Cardiac muscle cell (in vitro differentiated cells and primary cell): Measurements from ENCODE around the gene RHOBTB1. TPM values are rescaled to one million over a fixed set of nuclear protein-coding genes. Genes with fewer than 3 reads are reported as not detected.

ENCODE experiments used
- DNase-seq, 2 donors: peaks; one replicate each; pipeline versions ENCODE4 v3.0.0 to v3.0.0-alpha.2; 2010 to 2017; ENCODE audit warnings: low read depth in 1 of 2, low spot score in 1 of 2
- H3K27ac ChIP-seq: fragments of 200-600 bp; sonication (generic); 2 replicates; pipeline ENCODE4 v1.5.1; 2016
- H3K27me3 ChIP-seq: fragments of 200-600 bp; sonication (generic); 2 replicates; pipeline ENCODE4 v1.6.0; 2016; ENCODE audit warnings: control low read depth
- H3K36me3 ChIP-seq: fragments of 200-600 bp; sonication (generic); 2 replicates; pipeline ENCODE4 v1.5.1; 2016; ENCODE audit warnings: control low read depth
- H3K4me1 ChIP-seq: fragments of 200-600 bp; sonication (generic); 2 replicates; pipeline ENCODE4 v1.8.1; 2017; ENCODE audit warnings: low read depth, mild to moderate bottlenecking, mixed run types
- H3K4me3 ChIP-seq: fragments of 200-600 bp; sonication (generic); 2 replicates; pipeline ENCODE4 v1.5.1; 2016; ENCODE audit warnings: mild to moderate bottlenecking
- H3K9me3 ChIP-seq: fragments of 200-600 bp; sonication (generic); 2 replicates; pipeline ENCODE4 v1.5.1; 2017; ENCODE audit warnings: low read depth, mild to moderate bottlenecking, control low read depth
- polyA plus RNA-seq: library from polyadenylated mRNA; unstranded; fragments of >200 nt; fragmentation: Nextera tagmentation; extraction: Ambion mirVana; gene quantifications from 2 replicates; pipeline ENCODE4 v1.2.1, GENCODE V29; 2016
- total RNA-seq: library from RNA; depleted of rRNA; stranded (reverse); fragments of >200 nt; gene quantifications from 2 replicates; pipeline ENCODE4 v1.2.3, GENCODE V29; 2016
- TF ChIP-seq, protein P1 (sequence below): IDR thresholded peaks from 2 replicates; pipeline ENCODE4 v1.5.1; 2012; ENCODE audit warnings: low read depth, mild to moderate bottlenecking, low read length

The RHOBTB1 gene
- total and polyA plus RNA-seq, 2 experiments from 2014 or later: 12.5 to 23.6 TPM

DNA sequence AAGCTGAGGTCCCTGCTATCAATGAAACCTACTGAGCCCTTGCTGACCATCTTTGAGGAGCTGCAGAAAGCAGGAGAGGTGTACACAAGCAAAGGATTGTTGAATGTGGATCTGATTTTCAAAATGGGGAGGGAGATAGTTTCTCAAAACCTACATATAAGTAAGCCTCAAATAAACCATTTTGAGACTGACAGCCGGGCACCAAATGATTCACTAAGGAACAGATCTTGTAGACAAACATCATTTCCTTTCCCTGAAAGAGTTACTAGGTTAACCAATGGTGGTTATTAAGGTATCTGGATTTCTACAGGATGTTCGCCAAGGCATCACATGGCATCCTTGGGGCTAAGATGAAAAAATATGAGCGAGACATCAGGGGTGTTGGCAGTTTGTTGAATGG is 24.5 kb upstream of the RHOBTB1 start:
- no peaks in the 10 kb centered on the region for H3K4me1 ChIP-seq
- no peak overlapping the region for H3K4me3 ChIP-seq
- TF ChIP-seq, protein P1, sequence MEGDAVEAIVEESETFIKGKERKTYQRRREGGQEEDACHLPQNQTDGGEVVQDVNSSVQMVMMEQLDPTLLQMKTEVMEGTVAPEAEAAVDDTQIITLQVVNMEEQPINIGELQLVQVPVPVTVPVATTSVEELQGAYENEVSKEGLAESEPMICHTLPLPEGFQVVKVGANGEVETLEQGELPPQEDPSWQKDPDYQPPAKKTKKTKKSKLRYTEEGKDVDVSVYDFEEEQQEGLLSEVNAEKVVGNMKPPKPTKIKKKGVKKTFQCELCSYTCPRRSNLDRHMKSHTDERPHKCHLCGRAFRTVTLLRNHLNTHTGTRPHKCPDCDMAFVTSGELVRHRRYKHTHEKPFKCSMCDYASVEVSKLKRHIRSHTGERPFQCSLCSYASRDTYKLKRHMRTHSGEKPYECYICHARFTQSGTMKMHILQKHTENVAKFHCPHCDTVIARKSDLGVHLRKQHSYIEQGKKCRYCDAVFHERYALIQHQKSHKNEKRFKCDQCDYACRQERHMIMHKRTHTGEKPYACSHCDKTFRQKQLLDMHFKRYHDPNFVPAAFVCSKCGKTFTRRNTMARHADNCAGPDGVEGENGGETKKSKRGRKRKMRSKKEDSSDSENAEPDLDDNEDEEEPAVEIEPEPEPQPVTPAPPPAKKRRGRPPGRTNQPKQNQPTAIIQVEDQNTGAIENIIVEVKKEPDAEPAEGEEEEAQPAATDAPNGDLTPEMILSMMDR: no peak
- H3K27me3 ChIP-seq: no peaks in the 10 kb centered on the region
- DNase-seq: no peak
- no peaks in the 10 kb centered on the region for H3K9me3 ChIP-seq
- H3K36me3 ChIP-seq: no peaks in the 10 kb centered on the region
- no peak overlapping the region for H3K27ac ChIP-seq

- TF ChIP-seq, protein P1: no peak
- Histone ChIP-seq H3K27ac (no peak overlapping the region), H3K27me3 (no peaks in the 10 kb centered on the region), H3K9me3 (no peaks in the 10 kb centered on the region), H3K4me3 (no peak overlapping the region), H3K4me1 (no peaks in the 10 kb centered on the region), H3K36me3 (no peaks in the 10 kb centered on the region)
- no peak for DNase-seq
Observed at GRCh38 chr10:60967854-60968484, 24.0 kb upstream of the RHOBTB1 start.

DNA sequence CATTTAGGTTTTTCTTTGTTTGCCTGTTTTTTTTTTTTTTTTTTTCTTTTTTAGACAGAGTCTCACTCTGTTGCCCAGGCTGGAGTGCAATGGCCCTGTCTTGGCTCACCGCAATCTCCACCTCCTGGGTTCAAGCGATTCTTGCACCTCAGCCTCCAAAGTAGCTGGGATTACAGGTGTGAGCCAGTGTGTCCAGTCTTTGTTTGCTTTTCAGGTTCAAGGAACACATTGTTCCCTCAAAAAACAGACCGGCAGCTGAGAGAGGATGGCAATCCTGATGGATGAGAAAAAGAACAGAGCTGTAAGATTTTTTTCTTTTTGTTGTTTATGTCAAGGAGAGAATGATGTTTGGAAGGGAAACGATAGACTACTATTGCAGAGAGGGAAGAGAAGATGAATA is 23.3 kb upstream of the RHOBTB1 start:
- H3K27me3 ChIP-seq: no peaks in the 10 kb centered on the region
- H3K4me1 ChIP-seq: no peaks in the 10 kb centered on the region
- H3K27ac ChIP-seq: no peak overlapping the region
- DNase-seq: no peak
- no peak overlapping the region for H3K4me3 ChIP-seq
- TF ChIP-seq, protein P1: no peak
- no peaks in the 10 kb centered on the region for H3K36me3 ChIP-seq
- no peaks in the 10 kb centered on the region for H3K9me3 ChIP-seq

DNA sequence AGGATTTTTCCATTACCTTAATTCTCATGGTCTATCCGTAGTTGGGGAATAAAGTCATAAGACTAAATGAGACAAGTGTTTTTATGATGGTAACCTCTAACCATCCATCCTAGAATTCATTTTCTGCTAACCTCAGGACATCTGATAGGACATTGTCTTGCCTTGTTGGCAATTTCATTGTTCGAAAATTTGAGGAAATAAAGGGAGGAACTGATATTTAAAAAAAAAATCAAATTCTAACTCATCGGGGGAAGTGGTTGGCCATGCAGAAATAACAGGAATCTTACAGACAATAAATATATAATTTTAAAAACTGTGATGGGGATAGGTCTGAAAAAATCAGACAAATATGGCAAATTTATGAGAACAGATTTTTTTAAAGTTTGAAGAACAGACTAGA is 21.7 kb upstream of the RHOBTB1 start:
- H3K27ac ChIP-seq: no peak overlapping the region
- no peak for DNase-seq
- H3K9me3 ChIP-seq: no peaks in the 10 kb centered on the region
- H3K4me1 ChIP-seq: no peaks in the 10 kb centered on the region
- H3K36me3 ChIP-seq: no peaks in the 10 kb centered on the region
- H3K4me3 ChIP-seq: no peak overlapping the region
- TF ChIP-seq, protein P1: no peak
- H3K27me3 ChIP-seq: no peaks in the 10 kb centered on the region

GRCh38 chr10:60964257-60965235 is 20.6 kb upstream of the RHOBTB1 start:
- TF ChIP-seq, protein P1: peak; percentile 80
- Histone ChIP-seq H3K27me3 (no peaks in the 10 kb centered on the region), H3K27ac (no peak overlapping the region)

More at GRCh38 chr10:60964257-60965235, 20.6 kb upstream of the RHOBTB1 start:
- DNase-seq: peak; percentile 77 to 90
- H3K4me3 ChIP-seq: no peak overlapping the region
- no peaks in the 10 kb centered on the region for H3K4me1 ChIP-seq
- H3K36me3 ChIP-seq: no peaks in the 10 kb centered on the region
- no peaks in the 10 kb centered on the region for H3K9me3 ChIP-seq
